Measurements from ENCODE around the gene CDK7. TPM values are rescaled to one million over a fixed set of nuclear protein-coding genes. Genes with fewer than 3 reads are reported as not detected.

Gene CDK7
- total and polyA plus RNA-seq, 11 donors, result 9.6 to 23.1 (median 14.5) TPM

DNA sequence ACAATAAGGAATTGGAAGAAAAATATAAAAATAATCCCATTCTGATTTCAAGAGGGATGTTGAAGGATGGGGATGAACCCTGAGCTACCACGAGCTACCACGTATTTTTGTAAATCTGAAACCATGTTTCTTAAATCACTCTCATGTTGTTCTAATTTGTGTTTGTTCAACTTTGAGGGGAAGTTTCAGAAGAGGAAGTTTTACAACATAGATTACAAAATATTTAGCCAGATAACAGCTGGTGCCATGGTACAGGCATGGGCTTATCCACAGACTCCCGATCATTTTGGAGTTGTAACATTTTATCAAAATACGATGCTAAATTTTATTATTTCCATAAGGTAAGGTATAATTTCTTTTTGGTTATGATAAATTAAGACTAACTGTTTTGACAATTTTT, 82.7 kb downstream of the CDK7 start:
- ATAC-seq, result no peak
- H3K27ac ChIP-seq, result peak overlapping the region in 1 of 12 donors; percentile 15
- H3K9me3 ChIP-seq, result peaks cover 0 to 4% (median 0%) of the 10 kb centered on the region in 12 donors
- no peak for DNase-seq
- intact Hi-C loops (cut with DNase I), result loop anchor here in 1 of 10 donors (10.0 kb wide), 1 partner anchor 57 kb away; no protein-coding TSS in a partner anchor
- H3K36me3 ChIP-seq, result peaks cover 0 to 38% (median 12%) of the 10 kb centered on the region in 9 donors
- TF ChIP-seq, protein P1, sequence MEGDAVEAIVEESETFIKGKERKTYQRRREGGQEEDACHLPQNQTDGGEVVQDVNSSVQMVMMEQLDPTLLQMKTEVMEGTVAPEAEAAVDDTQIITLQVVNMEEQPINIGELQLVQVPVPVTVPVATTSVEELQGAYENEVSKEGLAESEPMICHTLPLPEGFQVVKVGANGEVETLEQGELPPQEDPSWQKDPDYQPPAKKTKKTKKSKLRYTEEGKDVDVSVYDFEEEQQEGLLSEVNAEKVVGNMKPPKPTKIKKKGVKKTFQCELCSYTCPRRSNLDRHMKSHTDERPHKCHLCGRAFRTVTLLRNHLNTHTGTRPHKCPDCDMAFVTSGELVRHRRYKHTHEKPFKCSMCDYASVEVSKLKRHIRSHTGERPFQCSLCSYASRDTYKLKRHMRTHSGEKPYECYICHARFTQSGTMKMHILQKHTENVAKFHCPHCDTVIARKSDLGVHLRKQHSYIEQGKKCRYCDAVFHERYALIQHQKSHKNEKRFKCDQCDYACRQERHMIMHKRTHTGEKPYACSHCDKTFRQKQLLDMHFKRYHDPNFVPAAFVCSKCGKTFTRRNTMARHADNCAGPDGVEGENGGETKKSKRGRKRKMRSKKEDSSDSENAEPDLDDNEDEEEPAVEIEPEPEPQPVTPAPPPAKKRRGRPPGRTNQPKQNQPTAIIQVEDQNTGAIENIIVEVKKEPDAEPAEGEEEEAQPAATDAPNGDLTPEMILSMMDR (IDR thresholded peaks at IDR 0.05), result no peak
- TF ChIP-seq POLR2A (IDR thresholded peaks at IDR 0.05), result no peak
- 78 to 84% (median 81%) methylated on average over 4 of the region's 4 CpGs for WGBS, 4 donors
- H3K27me3 ChIP-seq, result no peaks in the 10 kb centered on the region
- no peaks in the 10 kb centered on the region for H3K4me1 ChIP-seq
- no peak overlapping the region for H3K4me3 ChIP-seq

DNA sequence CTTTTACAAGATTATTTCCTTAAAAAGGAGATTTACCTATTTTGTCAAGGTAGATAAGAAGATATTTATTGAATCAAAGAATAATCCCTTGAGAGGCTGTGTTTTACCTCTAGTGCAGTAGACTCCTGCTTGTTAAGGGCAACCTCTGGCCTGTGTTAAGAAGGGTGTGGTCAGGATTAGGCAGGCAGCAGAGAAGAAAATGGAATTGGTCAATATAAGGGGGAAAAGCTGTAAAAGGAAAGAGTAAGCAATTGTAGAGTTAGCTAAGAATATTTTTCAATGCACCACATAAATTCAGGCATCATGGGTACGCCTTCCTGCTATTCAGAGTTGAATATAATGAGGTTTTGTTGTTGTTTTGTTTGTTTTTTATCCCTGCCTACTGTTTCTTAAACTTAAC, 91.7 kb downstream of the CDK7 start:
- no peaks in the 10 kb centered on the region for H3K27me3 ChIP-seq
- TF ChIP-seq, protein P1 (IDR thresholded peaks at IDR 0.05), result no peak
- TF ChIP-seq POLR2A (IDR thresholded peaks at IDR 0.05), result no peak
- H3K27ac ChIP-seq, result no peak overlapping the region
- intact Hi-C loops (cut with DNase I), result no loop called here
- no peak for DNase-seq
- H3K9me3 ChIP-seq, result no peaks in the 10 kb centered on the region
- H3K36me3 ChIP-seq, result no peaks in the 10 kb centered on the region
- no peak overlapping the region for H3K4me3 ChIP-seq
- peaks cover 0 to under 1% (median 0%) of the 10 kb centered on the region in 12 donors for H3K4me1 ChIP-seq
- ATAC-seq, result no peak
- WGBS, 4 donors, result 84 to 97% (median 96%) methylated on average over 1 of the region's 1 CpG

Other genes with a start within 250 kb of the CDK7 start
- 10 to 100 TPM; 26.9 to 44.3 (median 30.0) TPM for gene SLC30A5, start 140.9 kb upstream of the CDK7 start, total RNA-seq
- 10 to 100 TPM; 21.0 to 23.4 TPM for gene SLC30A5, start 140.9 kb upstream of the CDK7 start, polyA plus RNA-seq
- gene CCNB1, start 67.7 kb upstream of the CDK7 start, total RNA-seq, result 10 to 100 TPM in 1 of 9 donors, 1 to 10 TPM in 8; 1.3 to 22.9 (median 3.8) TPM
- gene CCNB1, start 67.7 kb upstream of the CDK7 start, polyA plus RNA-seq, result 1 to 10 TPM; 1.4 to 3.6 TPM
- gene CENPH, start 45.3 kb upstream of the CDK7 start, total RNA-seq, result 1 to 10 TPM; 1.1 to 6.9 (median 2.7) TPM
- 1 to 10 TPM; 2.0 to 3.8 TPM for gene CENPH, start 45.3 kb upstream of the CDK7 start, polyA plus RNA-seq
- gene CCDC125, start 97.9 kb downstream of the CDK7 start, total RNA-seq, result 1 to 10 TPM; 1.5 to 6.4 (median 3.2) TPM
- 1 to 10 TPM; 1.8 to 2.3 TPM for gene CCDC125, start 97.9 kb downstream of the CDK7 start, polyA plus RNA-seq
- gene AK6, start 134.6 kb downstream of the CDK7 start, total RNA-seq, result 10 to 100 TPM; 26.2 to 43.8 (median 34.5) TPM
- 10 to 100 TPM; 42.0 to 58.9 TPM for gene AK6, start 134.6 kb downstream of the CDK7 start, polyA plus RNA-seq
- gene TAF9, start 134.6 kb downstream of the CDK7 start, total RNA-seq, result 10 to 100 TPM; 37.8 to 51.9 (median 48.0) TPM
- gene TAF9, start 134.6 kb downstream of the CDK7 start, polyA plus RNA-seq, result 10 to 100 TPM; 56.8 to 75.0 TPM
- gene RAD17, start 134.9 kb downstream of the CDK7 start, total RNA-seq, result 10 to 100 TPM; 17.4 to 25.8 (median 20.9) TPM
- 10 to 100 TPM in 1 of 2 donors, 1 to 10 TPM in 1; 6.7 to 15.6 TPM for gene RAD17, start 134.9 kb downstream of the CDK7 start, polyA plus RNA-seq
- 1 to 10 TPM in 8 of 9 donors, under 1 TPM in 1; 0.87 to 3.8 (median 1.7) TPM for gene MARVELD2, start 180.2 kb downstream of the CDK7 start, total RNA-seq
- gene MARVELD2, start 180.2 kb downstream of the CDK7 start, polyA plus RNA-seq, result under 1 TPM; 0.27 to 0.55 TPM